B cell (primary cell): ENCODE results near the gene PRDM2. TPM values are rescaled to one million over a fixed set of nuclear protein-coding genes. Genes with fewer than 3 reads are reported as not detected.

Source experiments
- ATAC-seq: fragments of 200-7000 bp; cut with Tn5 transposase; one replicate; pipeline ENCODE4 v1.10.0; 2021; ENCODE audit warnings: low read depth, mild to moderate bottlenecking, moderate number of reproducible peaks, moderate library complexity
- CTCF ChIA-PET: fragments of 350-600 bp; sonication (Branson Sonifier 250); formaldehyde crosslinking; loops from one replicate; lab custom pipeline; 2021; ENCODE audit warnings: antibody characterized with exemption, inconsistent platforms; lab: Charles Lee
- POLR2A ChIA-PET: fragments of 350-600 bp; sonication (Branson Sonifier 250); formaldehyde crosslinking; loops from one replicate; lab custom pipeline; 2021; ENCODE audit warnings: antibody characterized with exemption; lab: Charles Lee
- DNase-seq: peaks from one replicate; pipeline ENCODE4 v3.0.0; 2013
- H2AFZ ChIP-seq: 2 replicates; pipeline ENCODE4 v1.6.1; 2012; ENCODE audit warnings: mild to moderate bottlenecking, low read depth, low read length; ENCODE audit not compliant: insufficient read depth, poor library complexity, severe bottlenecking
- H3K27ac ChIP-seq, 2 donors: 1 replicate in 1 of 2; 2 replicates in 1 of 2; pipeline ENCODE4 v1.5.1; 2012 to 2013; ENCODE audit warnings: low read length in 2 of 2, mild to moderate bottlenecking in 2 of 2, moderate library complexity in 1 of 2
- H3K27me3 ChIP-seq, 4 experiments: fragments of 200-600 bp in 1 of 4; sonication (generic) in 1 of 4; replicated peaks in 1 of 4; 1 replicate in 2 of 4; 2 replicates in 2 of 4; pipeline versions ENCODE4 v1.6.1 to v1.7.0; 2013 to 2016; ENCODE audit warnings: low read length in 3 of 4, mild to moderate bottlenecking in 2 of 4, mixed read lengths in 1 of 4, moderate library complexity in 1 of 4; ENCODE audit not compliant: insufficient read depth in 4 of 4, control insufficient read depth in 3 of 4; ENCODE audit errors: control extremely low read depth in 1 of 4
- H3K36me3 ChIP-seq, 2 experiments: replicated peaks in 1 of 2; 1 replicate in 1 of 2; 2 replicates in 1 of 2; pipeline versions ENCODE4 v1.6.1 to v1.7.1; 2013; ENCODE audit warnings: low read length in 1 of 2; ENCODE audit not compliant: insufficient read depth in 2 of 2, control insufficient read depth in 1 of 2; ENCODE audit errors: control extremely low read depth in 1 of 2, extremely low read depth in 1 of 2
- H3K4me1 ChIP-seq, 2 donors: fragments of 200-600 bp in 1 of 2; sonication (generic) in 1 of 2; 1 replicate in 1 of 2; 2 replicates in 1 of 2; pipeline versions ENCODE4 v1.5.1 to v1.6.1; 2013 to 2017; ENCODE audit warnings: low read length in 2 of 2; ENCODE audit not compliant: control insufficient read depth in 2 of 2, insufficient read depth in 2 of 2
- H3K4me2 ChIP-seq: replicated peaks from 2 replicates; pipeline ENCODE3; 2012; ENCODE audit warnings: mild to moderate bottlenecking, low read depth, low read length; ENCODE audit not compliant: poor library complexity, severe bottlenecking
- H3K4me3 ChIP-seq, 5 experiments: fragments of 200-600 bp in 1 of 5; sonication (generic) in 1 of 5; 1 replicate in 3 of 5; 2 replicates in 2 of 5; pipeline versions ENCODE4 v1.5.1 to v1.7.0; 2011 to 2016; ENCODE audit warnings: low read length in 4 of 5, mild to moderate bottlenecking in 4 of 5, low read depth in 2 of 5, control low read depth in 1 of 5, moderate library complexity in 1 of 5; ENCODE audit not compliant: insufficient read depth in 1 of 5; ENCODE audit errors: control extremely low read depth in 1 of 5, extremely low read depth in 1 of 5
- H3K79me2 ChIP-seq: fragments of 200-600 bp; sonication (generic); one replicate; pipeline ENCODE4 v1.6.0; 2016; ENCODE audit warnings: low read length; ENCODE audit not compliant: control insufficient read depth, insufficient read depth
- H3K9ac ChIP-seq: fragments of 200-600 bp; sonication (generic); 2 replicates; pipeline ENCODE4 v1.6.1; 2017; ENCODE audit warnings: mild to moderate bottlenecking, low read length, moderate library complexity
- H3K9me3 ChIP-seq, 3 donors: one replicate each; pipeline versions ENCODE4 v1.6.1 to v1.7.1; 2013; ENCODE audit warnings: low read length in 2 of 3; ENCODE audit not compliant: control insufficient read depth in 2 of 3, insufficient read depth in 1 of 3; ENCODE audit errors: control extremely low read depth in 1 of 3
- H4K20me1 ChIP-seq: 2 replicates; pipeline ENCODE4 v1.6.0; 2012; ENCODE audit warnings: mild to moderate bottlenecking, low read length; ENCODE audit not compliant: insufficient read depth, control insufficient read depth, poor library complexity, severe bottlenecking
- H3K27ac Mint-ChIP-seq: one replicate; pipeline ENCODE4 v1.8.0; 2021; ENCODE audit warnings: mixed read lengths
- H3K27me3 Mint-ChIP-seq: one replicate; pipeline ENCODE4 v1.8.0; 2021; ENCODE audit warnings: mixed read lengths
- H3K4me1 Mint-ChIP-seq: one replicate; pipeline ENCODE4 v1.8.0; 2021; ENCODE audit warnings: mixed read lengths
- H3K4me3 Mint-ChIP-seq: one replicate; pipeline ENCODE4 v1.8.0; 2021; ENCODE audit warnings: mixed read lengths
- H3K9me3 Mint-ChIP-seq: one replicate; pipeline ENCODE4 v1.8.0; 2022; ENCODE audit warnings: mixed read lengths; ENCODE audit not compliant: insufficient read depth
- CTCF ChIP-seq: fragments of 200-600 bp; IDR thresholded peaks from one replicate; pipeline ENCODE4 v1.8.0; 2022; ENCODE audit warnings: antibody characterized with exemption, mild to moderate bottlenecking
- EZH2 ChIP-seq: IDR thresholded peaks from 2 replicates; pipeline ENCODE4 v1.6.1; 2012; ENCODE audit warnings: borderline replicate concordance, low read depth, mild to moderate bottlenecking, moderate library complexity, low read length; ENCODE audit not compliant: insufficient read depth, poor library complexity, severe bottlenecking
- WGBS: methylation state at CpG from one replicate; pipeline ENCODE4 v1.1.5; 2013; ENCODE audit warnings: missing lambda C conversion rate; ENCODE audit not compliant: insufficient coverage; 5-methylcytosine and 5-hydroxymethylcytosine counted together
- intact Hi-C: fragments of 100-400 bp; cut with micrococcal nuclease; formaldehyde crosslinking; loops from one replicate; pipeline ENCODE4 v1.10.0; 2022
- polyA plus RNA-seq: library from polyadenylated mRNA; depleted of rRNA; stranded (reverse); fragments of >200 nt; gene quantifications from 2 replicates; pipeline ENCODE4 v1.2.3, GENCODE V29; 2012
- total RNA-seq, 2 donors: library from RNA; stranded (reverse); fragments of 120-200 nt in 1 of 2; gene quantifications; 1 replicate in 1 of 2; 2 replicates in 1 of 2; pipeline versions ENCODE4 v1.2.3 to v1.2.4, GENCODE V29; 2013 to 2022

The PRDM2 gene
- total and polyA plus RNA-seq, 2 donors (not counting 1 experiment from before 2014, with no cell fraction given) = 50.1 to 432 TPM

- Histone ChIP-seq H3K9me3 (no peaks in the 10 kb centered on the region), H3K9ac (no peak overlapping the region), H3K27me3 (peaks cover 0 to 4% (median under 1%) of the 10 kb centered on the region in 4 experiments), H2AFZ (no peak overlapping the region), H4K20me1 (no peaks in the 10 kb centered on the region), H3K79me2 (no peaks in the 10 kb centered on the region), H3K4me3 (no peak overlapping the region), H3K27ac (no peak overlapping the region), H3K4me1 (no peaks in the 10 kb centered on the region), H3K4me2 (no peak overlapping the region), H3K36me3 (no peaks in the 10 kb centered on the region)
- intact Hi-C loops = no loop called here
- ATAC-seq (no peak), DNase-seq (no peak)
- CTCF ChIA-PET = no interaction called here
- Mint-ChIP-seq H3K4me3 (no peak overlapping the region), H3K4me1 (no peaks in the 10 kb centered on the region), H3K27ac (no peak overlapping the region), H3K9me3 (peaks cover 2% of the 10 kb centered on the region), H3K27me3 (peaks cover 34% of the 10 kb centered on the region)
- POLR2A ChIA-PET = no interaction called here
- TF ChIP-seq EZH2 (no peak), CTCF (no peak)
- WGBS = no CpG with 5 or more reads among the region's 5 CpGs
Measured at GRCh38 chr1:13836136-13836535, 136.1 kb downstream of the PRDM2 start.

GRCh38 chr1:13836631-13837030 lies 136.6 kb downstream of the PRDM2 start:
- ChIA-PET POLR2A (no interaction called here), CTCF (no interaction called here)
- ATAC-seq (no peak), DNase-seq (no peak)
- no peaks in the 10 kb centered on the region for H3K4me1 Mint-ChIP-seq
- H3K4me3 Mint-ChIP-seq = no peak overlapping the region
- no peak overlapping the region for H3K9ac ChIP-seq
- H3K27me3 Mint-ChIP-seq = peaks cover 37% of the 10 kb centered on the region
- no peak overlapping the region for H3K4me2 ChIP-seq
- no peaks in the 10 kb centered on the region for H3K9me3 ChIP-seq
- no peak overlapping the region for H2AFZ ChIP-seq
- no peaks in the 10 kb centered on the region for H4K20me1 ChIP-seq
- H3K27ac Mint-ChIP-seq = no peak overlapping the region
- H3K4me3 ChIP-seq = no peak overlapping the region
- WGBS = no CpG with 5 or more reads among the region's 1 CpG
- peaks cover 2% of the 10 kb centered on the region for H3K9me3 Mint-ChIP-seq
- H3K36me3 ChIP-seq = no peaks in the 10 kb centered on the region
- no peaks in the 10 kb centered on the region for H3K4me1 ChIP-seq
- H3K27me3 ChIP-seq = peaks cover 0 to 7% (median 2%) of the 10 kb centered on the region in 4 experiments
- TF ChIP-seq EZH2 = no peak
- TF ChIP-seq CTCF = no peak
- no peaks in the 10 kb centered on the region for H3K79me2 ChIP-seq
- no peak overlapping the region for H3K27ac ChIP-seq
- intact Hi-C loops = no loop called here
